Adipocyte (in vitro differentiated cells): ENCODE results near the gene IRX2.

Source experiments
- DNase-seq: peaks from one replicate; pipeline ENCODE4 v3.0.0-alpha.2; 2015; ENCODE audit warnings: low read depth
- H3K27me3 ChIP-seq: replicated peaks from 2 replicates; pipeline ENCODE4 v1.7.0; 2013; ENCODE audit warnings: mild to moderate bottlenecking, low read length, moderate library complexity; ENCODE audit not compliant: control insufficient read depth, insufficient read depth
- H3K36me3 ChIP-seq: 2 replicates; pipeline ENCODE4 v1.7.0; 2013; ENCODE audit warnings: low read length, mild to moderate bottlenecking, moderate library complexity; ENCODE audit not compliant: control insufficient read depth, insufficient read depth, severe bottlenecking
- H3K4me1 ChIP-seq: 2 replicates; pipeline ENCODE4 v1.7.0; 2013; ENCODE audit warnings: mild to moderate bottlenecking, low read length, moderate library complexity; ENCODE audit not compliant: control insufficient read depth, insufficient read depth
- H3K4me3 ChIP-seq: 2 replicates; pipeline ENCODE4 v1.7.0; 2013; ENCODE audit warnings: mild to moderate bottlenecking, low read length, moderate library complexity
- H3K9ac ChIP-seq: 2 replicates; pipeline ENCODE4 v1.7.0; 2013; ENCODE audit warnings: mild to moderate bottlenecking, low read length, moderate library complexity
- H3K9me3 ChIP-seq: 2 replicates; pipeline ENCODE4 v1.7.0; 2013; ENCODE audit warnings: mild to moderate bottlenecking, low read length, moderate library complexity; ENCODE audit not compliant: control insufficient read depth

Gene IRX2

DNA sequence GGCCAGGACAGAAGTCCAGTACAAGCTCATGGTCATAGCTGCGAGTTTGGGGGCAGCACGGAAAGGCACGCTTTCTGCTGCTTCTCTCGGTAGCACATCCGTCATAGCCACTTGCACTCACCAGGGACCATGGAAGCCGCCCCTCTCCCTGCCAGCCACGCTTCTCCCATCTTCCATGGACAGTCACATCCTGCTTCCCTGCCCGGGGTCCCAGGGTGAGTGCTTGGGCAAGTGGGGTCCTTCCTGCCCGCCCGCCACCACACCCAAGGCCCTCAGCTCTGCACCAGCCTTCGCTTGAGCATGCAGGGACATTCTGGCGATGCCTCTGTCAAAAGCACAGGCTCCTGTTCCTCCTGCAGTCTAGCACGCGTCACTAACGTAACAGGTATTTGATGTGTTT, 13.1 kb upstream of the IRX2 start:
- H3K9ac ChIP-seq, result no peak overlapping the region
- no peaks in the 10 kb centered on the region for H3K36me3 ChIP-seq
- H3K4me1 ChIP-seq, result no peaks in the 10 kb centered on the region
- no peak overlapping the region for H3K4me3 ChIP-seq
- peaks cover 25% of the 10 kb centered on the region for H3K27me3 ChIP-seq
- DNase-seq, result no peak
- H3K9me3 ChIP-seq, result no peaks in the 10 kb centered on the region

DNA sequence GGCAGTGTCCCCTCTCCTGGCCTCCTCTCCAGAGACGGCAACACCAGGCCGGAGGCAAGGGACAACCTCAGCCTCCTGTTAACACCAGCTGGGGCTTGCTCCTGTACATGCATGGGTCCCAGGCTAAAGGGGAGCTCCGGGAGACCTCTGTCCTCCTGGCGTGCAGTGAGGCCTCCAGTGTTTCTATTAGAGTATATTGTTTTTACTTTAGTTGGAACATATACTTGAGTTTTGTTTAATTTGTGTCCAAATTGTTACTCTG, 12.0 kb upstream of the IRX2 start:
- Histone ChIP-seq H3K4me1 (no peaks in the 10 kb centered on the region), H3K9me3 (no peaks in the 10 kb centered on the region), H3K36me3 (no peaks in the 10 kb centered on the region), H3K9ac (no peak overlapping the region), H3K4me3 (no peak overlapping the region), H3K27me3 (peaks cover 25% of the 10 kb centered on the region)
- DNase-seq, result no peak

DNA sequence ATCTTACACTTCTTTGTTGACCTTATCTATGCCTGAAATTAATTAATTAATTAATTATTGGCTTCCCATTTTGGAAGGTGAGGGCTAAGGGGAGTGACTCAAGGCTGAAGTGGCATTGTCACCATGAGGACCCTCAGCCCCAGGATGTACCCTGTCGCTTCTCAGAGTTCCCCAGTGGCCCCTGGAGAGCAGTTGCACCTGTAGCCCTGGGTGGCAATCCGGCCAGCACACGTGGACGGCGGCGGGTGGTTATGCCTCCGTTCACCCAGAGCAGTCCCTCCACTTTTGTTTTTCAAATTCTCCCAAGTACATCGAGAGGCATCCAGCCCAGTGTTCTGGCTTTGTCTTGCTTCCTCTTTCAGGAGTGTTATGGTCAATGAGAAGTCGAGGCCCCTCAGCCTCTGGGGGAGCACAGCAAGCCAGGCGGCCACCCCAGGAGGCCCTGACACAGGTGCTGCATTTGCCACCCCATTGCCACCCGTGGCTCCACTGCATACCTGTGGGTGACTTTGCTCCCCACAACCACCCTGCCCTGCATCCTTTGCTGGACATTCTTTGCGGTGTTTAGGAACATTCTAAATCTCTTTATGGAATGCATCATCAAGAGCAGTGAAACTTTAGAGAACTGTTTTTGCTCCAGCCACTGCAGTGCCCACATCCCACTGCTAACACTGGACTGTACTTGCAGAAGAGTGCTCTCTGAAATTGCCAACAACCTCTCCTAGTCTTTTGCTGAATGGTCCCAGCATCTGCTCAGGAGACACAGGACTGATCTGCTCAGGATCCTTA, 11.5 kb upstream of the IRX2 start:
- Histone ChIP-seq H3K9ac (no peak overlapping the region), H3K4me3 (no peak overlapping the region), H3K9me3 (no peaks in the 10 kb centered on the region), H3K36me3 (no peaks in the 10 kb centered on the region), H3K4me1 (peaks cover under 1% of the 10 kb centered on the region), H3K27me3 (peaks cover 25% of the 10 kb centered on the region)
- DNase-seq, result no peak

- Histone ChIP-seq H3K36me3 (no peaks in the 10 kb centered on the region), H3K9me3 (no peaks in the 10 kb centered on the region), H3K27me3 (peaks cover 23% of the 10 kb centered on the region), H3K4me1 (peaks cover 10% of the 10 kb centered on the region), H3K4me3 (no peak overlapping the region), H3K9ac (no peak overlapping the region)
- no peak for DNase-seq
These were observed 10.5 kb upstream of the IRX2 start for GRCh38 chr5:2761921-2762488.

GRCh38 chr5:2759696-2760461, 8.4 kb upstream of the IRX2 start:
- Histone ChIP-seq H3K9me3 (no peaks in the 10 kb centered on the region), H3K4me3 (no peak overlapping the region)
- DNase-seq, result no peak

GRCh38 chr5:2759091-2759490, 7.6 kb upstream of the IRX2 start:
- H3K36me3 ChIP-seq, result no peaks in the 10 kb centered on the region
- no peak overlapping the region for H3K4me3 ChIP-seq
- no peaks in the 10 kb centered on the region for H3K9me3 ChIP-seq
- H3K27me3 ChIP-seq, result peaks cover 7% of the 10 kb centered on the region
- H3K9ac ChIP-seq, result no peak overlapping the region
- DNase-seq, result no peak
- H3K4me1 ChIP-seq, result peaks cover 24% of the 10 kb centered on the region

More at GRCh38 chr5:2759696-2760461, 8.4 kb upstream of the IRX2 start:
- Histone ChIP-seq H3K36me3 (no peaks in the 10 kb centered on the region), H3K4me1 (peaks cover 19% of the 10 kb centered on the region), H3K27me3 (peaks cover 14% of the 10 kb centered on the region), H3K9ac (no peak overlapping the region)

GRCh38 chr5:2758632-2759031, 7.2 kb upstream of the IRX2 start:
- H3K4me1 ChIP-seq, result peaks cover 26% of the 10 kb centered on the region
- DNase-seq, result no peak
- no peak overlapping the region for H3K4me3 ChIP-seq
- no peaks in the 10 kb centered on the region for H3K36me3 ChIP-seq
- H3K9ac ChIP-seq, result no peak overlapping the region
- H3K27me3 ChIP-seq, result peaks cover 3% of the 10 kb centered on the region
- no peaks in the 10 kb centered on the region for H3K9me3 ChIP-seq

- DNase-seq, result no peak
- no peaks in the 10 kb centered on the region for H3K9me3 ChIP-seq
- H3K4me1 ChIP-seq, result peaks cover 30% of the 10 kb centered on the region
- no peak overlapping the region for H3K9ac ChIP-seq
- H3K27me3 ChIP-seq, result no peaks in the 10 kb centered on the region
- no peak overlapping the region for H3K4me3 ChIP-seq
- H3K36me3 ChIP-seq, result no peaks in the 10 kb centered on the region
These were observed 6.3 kb upstream of the IRX2 start for GRCh38 chr5:2757563-2758351.

DNA sequence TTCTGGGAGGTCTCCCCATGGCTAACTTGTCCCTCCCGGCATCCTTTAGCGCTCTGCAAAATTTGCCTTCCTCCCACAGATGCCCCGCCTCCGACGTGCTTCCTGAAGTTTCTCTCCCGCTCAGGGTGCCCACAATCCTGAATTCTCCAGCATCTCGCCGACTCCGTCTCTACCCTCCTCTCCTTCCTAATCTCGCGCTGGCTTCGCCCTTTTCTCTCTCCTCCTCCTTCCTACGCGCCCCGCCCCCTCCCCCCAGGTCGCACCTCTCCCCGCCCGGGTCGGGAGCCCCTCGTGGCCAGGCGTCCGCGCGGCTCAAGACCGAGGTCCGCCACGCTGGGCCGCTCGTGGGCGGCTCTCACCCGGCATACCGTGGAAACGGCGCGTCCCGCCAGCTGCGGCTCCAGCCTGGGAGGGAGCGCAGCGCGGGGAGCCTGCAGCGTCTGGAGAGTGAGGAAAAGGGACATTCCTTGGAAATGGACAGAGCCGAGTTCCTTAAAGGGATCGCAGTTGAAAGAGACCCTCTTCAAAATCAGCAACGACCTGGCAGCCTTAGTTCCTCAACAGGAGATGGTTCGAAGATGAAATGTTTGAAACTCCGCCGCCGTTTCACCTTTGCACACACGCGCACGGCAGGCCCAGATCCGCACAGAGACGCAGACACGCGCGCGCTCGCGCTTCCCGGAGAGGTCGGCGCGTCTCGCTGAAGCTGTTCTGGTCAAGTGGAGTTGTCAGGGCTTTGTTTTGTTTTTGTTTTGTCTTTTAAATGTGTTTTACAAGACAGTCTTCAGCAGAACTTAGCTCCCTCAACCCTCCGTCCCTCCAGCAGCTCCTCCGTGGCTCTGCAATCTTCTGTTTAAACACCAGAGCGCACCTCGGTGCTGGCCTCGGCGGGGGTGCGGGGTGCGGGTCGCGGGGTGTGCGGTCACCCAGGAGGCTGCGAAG, 5.0 kb upstream of the IRX2 start:
- H3K4me3 ChIP-seq, result peak overlapping the region; percentile 85

GRCh38 chr5:2755681-2756171, 4.2 kb upstream of the IRX2 start:
- no peaks in the 10 kb centered on the region for H3K36me3 ChIP-seq
- H3K4me3 ChIP-seq, result peak overlapping the region; percentile 85
- peaks cover 33% of the 10 kb centered on the region for H3K4me1 ChIP-seq
- H3K9ac ChIP-seq, result peak overlapping the region; percentile 71
- no peaks in the 10 kb centered on the region for H3K9me3 ChIP-seq
- no peaks in the 10 kb centered on the region for H3K27me3 ChIP-seq
- no peak for DNase-seq

More for the DNA sequence above, 5.0 kb upstream of the IRX2 start:
- peaks cover 33% of the 10 kb centered on the region for H3K4me1 ChIP-seq
- H3K9ac ChIP-seq, result peak overlapping the region; percentile 71
- DNase-seq, result no peak
- H3K9me3 ChIP-seq, result no peaks in the 10 kb centered on the region
- no peaks in the 10 kb centered on the region for H3K27me3 ChIP-seq
- no peaks in the 10 kb centered on the region for H3K36me3 ChIP-seq
